ENCODE data around the gene KCNC3. TPM values are rescaled to one million over a fixed set of nuclear protein-coding genes. Genes with fewer than 3 reads are reported as not detected.

The KCNC3 gene
- total and polyA plus RNA-seq, 2 of the 13 experiments (the other 11 are each of a cell fraction or from before 2014, with no cell fraction given): 0.29 to 1.7 TPM

DNA sequence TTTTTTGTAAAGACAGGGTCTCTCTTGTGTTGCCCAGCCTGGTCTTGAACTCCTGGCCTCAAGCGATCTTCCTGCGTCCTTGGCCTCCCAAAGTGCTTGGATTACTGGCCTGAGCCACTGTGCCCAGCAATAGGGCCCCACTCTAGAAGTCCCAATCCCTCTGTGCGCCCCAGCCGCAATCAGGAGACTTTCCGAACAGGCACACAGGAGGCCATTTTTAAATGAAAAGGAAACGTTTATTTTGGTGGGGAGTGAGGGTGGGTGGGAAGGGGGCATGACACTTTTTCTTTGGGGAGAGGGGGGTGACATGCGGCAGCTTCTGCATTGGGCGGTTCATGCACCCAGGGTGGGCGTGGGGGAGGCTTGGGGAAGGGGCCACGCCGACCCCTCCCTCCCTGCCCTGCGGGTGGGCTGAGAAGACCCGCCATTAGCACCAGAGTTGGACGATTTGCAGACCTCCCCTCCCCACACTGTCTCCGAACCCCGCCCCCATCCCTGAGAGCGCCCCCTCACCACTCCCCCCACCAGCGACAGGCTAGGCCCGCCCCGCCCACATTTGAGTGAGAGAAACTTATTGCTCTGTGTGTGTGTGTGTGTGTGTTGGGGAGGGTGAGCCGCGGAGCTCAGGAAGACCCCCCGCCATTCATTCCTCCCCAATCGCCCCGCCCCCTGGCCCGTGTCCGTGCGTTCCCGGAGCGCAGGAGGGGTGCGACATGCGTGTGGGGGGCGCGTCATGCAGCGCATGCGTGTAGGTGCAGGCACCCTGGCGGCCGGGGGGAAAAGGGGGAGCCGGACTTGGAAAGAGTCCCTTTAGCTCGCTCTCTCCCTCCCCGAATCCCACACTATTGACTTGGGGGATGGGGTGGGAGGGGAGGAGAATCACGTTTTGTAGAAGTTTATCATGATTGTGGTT is 17.2 kb downstream of the KCNC3 start (continued):
- TF ChIP-seq, protein P1, sequence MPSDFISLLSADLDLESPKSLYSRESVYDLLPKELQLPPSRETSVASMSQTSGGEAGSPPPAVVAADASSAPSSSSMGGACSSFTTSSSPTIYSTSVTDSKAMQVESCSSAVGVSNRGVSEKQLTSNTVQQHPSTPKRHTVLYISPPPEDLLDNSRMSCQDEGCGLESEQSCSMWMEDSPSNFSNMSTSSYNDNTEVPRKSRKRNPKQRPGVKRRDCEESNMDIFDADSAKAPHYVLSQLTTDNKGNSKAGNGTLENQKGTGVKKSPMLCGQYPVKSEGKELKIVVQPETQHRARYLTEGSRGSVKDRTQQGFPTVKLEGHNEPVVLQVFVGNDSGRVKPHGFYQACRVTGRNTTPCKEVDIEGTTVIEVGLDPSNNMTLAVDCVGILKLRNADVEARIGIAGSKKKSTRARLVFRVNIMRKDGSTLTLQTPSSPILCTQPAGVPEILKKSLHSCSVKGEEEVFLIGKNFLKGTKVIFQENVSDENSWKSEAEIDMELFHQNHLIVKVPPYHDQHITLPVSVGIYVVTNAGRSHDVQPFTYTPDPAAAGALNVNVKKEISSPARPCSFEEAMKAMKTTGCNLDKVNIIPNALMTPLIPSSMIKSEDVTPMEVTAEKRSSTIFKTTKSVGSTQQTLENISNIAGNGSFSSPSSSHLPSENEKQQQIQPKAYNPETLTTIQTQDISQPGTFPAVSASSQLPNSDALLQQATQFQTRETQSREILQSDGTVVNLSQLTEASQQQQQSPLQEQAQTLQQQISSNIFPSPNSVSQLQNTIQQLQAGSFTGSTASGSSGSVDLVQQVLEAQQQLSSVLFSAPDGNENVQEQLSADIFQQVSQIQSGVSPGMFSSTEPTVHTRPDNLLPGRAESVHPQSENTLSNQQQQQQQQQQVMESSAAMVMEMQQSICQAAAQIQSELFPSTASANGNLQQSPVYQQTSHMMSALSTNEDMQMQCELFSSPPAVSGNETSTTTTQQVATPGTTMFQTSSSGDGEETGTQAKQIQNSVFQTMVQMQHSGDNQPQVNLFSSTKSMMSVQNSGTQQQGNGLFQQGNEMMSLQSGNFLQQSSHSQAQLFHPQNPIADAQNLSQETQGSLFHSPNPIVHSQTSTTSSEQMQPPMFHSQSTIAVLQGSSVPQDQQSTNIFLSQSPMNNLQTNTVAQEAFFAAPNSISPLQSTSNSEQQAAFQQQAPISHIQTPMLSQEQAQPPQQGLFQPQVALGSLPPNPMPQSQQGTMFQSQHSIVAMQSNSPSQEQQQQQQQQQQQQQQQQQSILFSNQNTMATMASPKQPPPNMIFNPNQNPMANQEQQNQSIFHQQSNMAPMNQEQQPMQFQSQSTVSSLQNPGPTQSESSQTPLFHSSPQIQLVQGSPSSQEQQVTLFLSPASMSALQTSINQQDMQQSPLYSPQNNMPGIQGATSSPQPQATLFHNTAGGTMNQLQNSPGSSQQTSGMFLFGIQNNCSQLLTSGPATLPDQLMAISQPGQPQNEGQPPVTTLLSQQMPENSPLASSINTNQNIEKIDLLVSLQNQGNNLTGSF (CRISPR knock-in tag; IDR thresholded peaks at IDR 0.05): no peak
- TF ChIP-seq ZNF747 (CRISPR knock-in tag; IDR thresholded peaks at IDR 0.05; ENCODE audit: borderline replicate concordance): no peak
- peak; percentile 45 for TF ChIP-seq SAP130 (CRISPR knock-in tag; IDR thresholded peaks at IDR 0.05; ENCODE audit: low read depth)
- TF ChIP-seq HES4 (CRISPR knock-in tag; IDR thresholded peaks at IDR 0.05; ENCODE audit: borderline replicate concordance): no peak
- 0 out of 2 replicates have a peak, but pooled peaks have one; percentile 28 for TF ChIP-seq RBFOX2 (IDR thresholded peaks at IDR 0.05; ENCODE audit: low read depth, low read length)
- 0 out of 2 replicates have a peak, but pooled peaks have one; percentile 32 for TF ChIP-seq SPEN (CRISPR knock-in tag; IDR thresholded peaks at IDR 0.05; ENCODE audit: low read depth)
- TF ChIP-seq BORCS8-MEF2B (CRISPR knock-in tag; IDR thresholded peaks at IDR 0.05): no peak
- no peak for TF ChIP-seq NONO (IDR thresholded peaks at IDR 0.05)
- 0 out of 2 replicates have a peak, but pooled peaks have one; percentile 65 for TF ChIP-seq NONO (CRISPR knock-in tag; conservative IDR thresholded peaks at IDR 0.05)
- no peak for TF ChIP-seq ZNF605 (CRISPR knock-in tag; IDR thresholded peaks at IDR 0.05)
- TF ChIP-seq, protein P2, sequence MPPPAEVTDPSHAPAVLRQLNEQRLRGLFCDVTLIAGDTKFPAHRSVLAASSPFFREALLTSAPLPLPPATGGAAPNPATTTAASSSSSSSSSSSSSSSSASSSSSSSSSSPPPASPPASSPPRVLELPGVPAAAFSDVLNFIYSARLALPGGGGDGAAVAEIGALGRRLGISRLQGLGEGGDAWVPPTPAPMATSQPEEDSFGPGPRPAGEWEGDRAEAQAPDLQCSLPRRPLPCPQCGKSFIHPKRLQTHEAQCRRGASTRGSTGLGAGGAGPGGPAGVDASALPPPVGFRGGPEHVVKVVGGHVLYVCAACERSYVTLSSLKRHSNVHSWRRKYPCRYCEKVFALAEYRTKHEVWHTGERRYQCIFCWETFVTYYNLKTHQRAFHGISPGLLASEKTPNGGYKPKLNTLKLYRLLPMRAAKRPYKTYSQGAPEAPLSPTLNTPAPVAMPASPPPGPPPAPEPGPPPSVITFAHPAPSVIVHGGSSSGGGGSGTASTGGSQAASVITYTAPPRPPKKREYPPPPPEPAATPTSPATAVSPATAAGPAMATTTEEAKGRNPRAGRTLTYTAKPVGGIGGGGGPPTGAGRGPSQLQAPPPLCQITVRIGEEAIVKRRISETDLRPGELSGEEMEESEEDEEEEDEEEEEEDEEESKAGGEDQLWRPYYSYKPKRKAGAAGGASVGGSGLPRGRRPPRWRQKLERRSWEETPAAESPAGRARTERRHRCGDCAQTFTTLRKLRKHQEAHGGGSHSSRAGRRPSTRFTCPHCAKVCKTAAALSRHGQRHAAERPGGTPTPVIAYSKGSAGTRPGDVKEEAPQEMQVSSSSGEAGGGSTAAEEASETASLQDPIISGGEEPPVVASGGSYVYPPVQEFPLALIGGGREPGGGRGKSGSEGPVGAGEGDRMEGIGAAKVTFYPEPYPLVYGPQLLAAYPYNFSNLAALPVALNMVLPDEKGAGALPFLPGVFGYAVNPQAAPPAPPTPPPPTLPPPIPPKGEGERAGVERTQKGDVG (CRISPR knock-in tag; IDR thresholded peaks at IDR 0.05; ENCODE audit: borderline replicate concordance): no peak
- no peak for TF ChIP-seq U2AF1 (optimal IDR thresholded peaks at IDR 0.05; ENCODE audit: low read depth, low read length)
- 0 out of 2 replicates have a peak, but pooled peaks have one; percentile 13 for TF ChIP-seq ZNF614 (CRISPR knock-in tag; IDR thresholded peaks at IDR 0.05; ENCODE audit: borderline replicate concordance)
- no peak for TF ChIP-seq ESRRA (CRISPR knock-in tag; IDR thresholded peaks at IDR 0.05; ENCODE audit: low read depth)
- TF ChIP-seq GATA4 (IDR thresholded peaks at IDR 0.05; ENCODE audit: borderline replicate concordance, low read depth): no peak
- no peak for TF ChIP-seq KDM5A (IDR thresholded peaks at IDR 0.05; ENCODE audit: borderline replicate concordance, low read length)
- no peak for TF ChIP-seq LCORL (IDR thresholded peaks at IDR 0.05)
- peak; percentile 34; the same call in 1 of the 2 replicates for TF ChIP-seq LCORL (CRISPR knock-in tag; IDR thresholded peaks at IDR 0.05)
- 0 out of 2 replicates have a peak, but pooled peaks have one; percentile 21 for TF ChIP-seq GATAD2A (CRISPR knock-in tag; IDR thresholded peaks at IDR 0.05)
- 0 out of 2 replicates have a peak, but pooled peaks have one; percentile 25 for TF ChIP-seq ZC3H13 (CRISPR knock-in tag; IDR thresholded peaks at IDR 0.05)
- TF ChIP-seq ZNF451 (CRISPR knock-in tag; IDR thresholded peaks at IDR 0.05): no peak; the same call in 1 of the 2 replicates
- TF ChIP-seq BRD4 (CRISPR knock-in tag; IDR thresholded peaks at IDR 0.05): no peak

Measured in HepG2 (cell line).